Endometrium (tissue), 2 donors: Measurements from ENCODE around the gene UBXN11.

ENCODE experiments used
- FAIRE-seq: peaks from 2 replicates; lab custom pipeline; 2012; peaks lifted over from hg19 to GRCh38; lab: Jason Lieb, UNC
- donor health status: control.
- donor health status: control.

UBXN11 gene

GRCh38 chr1:26306290-26307229, at the start of gene UBXN11:
Gene UBXN11, minus strand, starts transcription at chr1:26306636. Its CDS starts 3,753 bp downstream, at chr1:26302883.
- no peak for FAIRE-seq

- no peak for FAIRE-seq
These were observed 49.7 kb upstream of the UBXN11 start for GRCh38 chr1:26356106-26356505.

GRCh38 chr1:26354972-26355371, 48.5 kb upstream of the UBXN11 start:
- no peak for FAIRE-seq

- no peak for FAIRE-seq
These were observed 47.8 kb upstream of the UBXN11 start, which contains the start of gene CRYBG2 for GRCh38 chr1:26353976-26354820. Gene CRYBG2, minus strand, starts transcription at chr1:26354130. Its CDS starts 7,473 bp downstream, at chr1:26346657.

GRCh38 chr1:26353210-26353859, 46.9 kb upstream of the UBXN11 start:
- FAIRE-seq = no peak

- FAIRE-seq = no peak
These were observed 45.9 kb upstream of the UBXN11 start for GRCh38 chr1:26352338-26352679.

GRCh38 chr1:26351590-26352337, 45.3 kb upstream of the UBXN11 start:
- no peak for FAIRE-seq

- FAIRE-seq = no peak
These were observed 44.5 kb upstream of the UBXN11 start for GRCh38 chr1:26350701-26351589.

- FAIRE-seq = no peak
These were observed 43.9 kb upstream of the UBXN11 start for GRCh38 chr1:26350343-26350700.

- FAIRE-seq = no peak
These were observed 43.4 kb upstream of the UBXN11 start for GRCh38 chr1:26349877-26350244.

- FAIRE-seq = no peak
These were observed 42.9 kb upstream of the UBXN11 start for GRCh38 chr1:26349188-26349876.

GRCh38 chr1:26346274-26347033, 40.0 kb upstream of the UBXN11 start:
- FAIRE-seq = no peak

GRCh38 chr1:26345718-26346117, 39.3 kb upstream of the UBXN11 start:
- no peak for FAIRE-seq

- no peak for FAIRE-seq
These were observed 37.9 kb upstream of the UBXN11 start for GRCh38 chr1:26344147-26344920.

- no peak for FAIRE-seq
These were observed 33.6 kb upstream of the UBXN11 start for GRCh38 chr1:26340047-26340481.

GRCh38 chr1:26338670-26339069, 32.2 kb upstream of the UBXN11 start:
- no peak for FAIRE-seq

- no peak for FAIRE-seq
These were observed 31.2 kb upstream of the UBXN11 start for GRCh38 chr1:26337625-26338024.

GRCh38 chr1:26337206-26337535, 30.7 kb upstream of the UBXN11 start:
- no peak for FAIRE-seq
